Measurements from ENCODE around the gene ITGB7.
A peak's percentile ranks its signal among the peaks of the same experiment; 100 is the strongest.

- TF ChIP-seq CTCF (IDR thresholded peaks at IDR 0.05; ENCODE audit: low read length) = peak; percentile 75
- no peak for TF ChIP-seq EZH2phosphoT487 (IDR thresholded peaks at IDR 0.05; ENCODE audit: low read length)
These were observed 16.8 kb downstream of the ITGB7 start for GRCh38 chr12:53190108-53190729.

Measured in MM.1S (cell line).